Uterus (tissue), 4 donors: Measurements from ENCODE around the gene C5. TPM values are rescaled to one million over a fixed set of nuclear protein-coding genes. Genes with fewer than 3 reads are reported as not detected.

Experiments used
- DNase-seq, 2 donors: peaks; one replicate each; pipeline ENCODE4 v3.0.0-alpha.2; 2019 to 2020
- H3K27ac ChIP-seq, 2 donors: fragments of 200-600 bp; sonication (generic); 1 replicate in 1 of 2; 2 replicates in 1 of 2; pipeline ENCODE4 v1.5.1; 2016 to 2018
- H3K27me3 ChIP-seq, 2 donors: fragments of 200-600 bp; sonication (generic); one replicate each; pipeline ENCODE4 v1.5.1; 2018 to 2019; ENCODE audit warnings: control low read depth in 1 of 2
- H3K36me3 ChIP-seq, 2 donors: fragments of 200-600 bp; sonication (generic); one replicate each; pipeline ENCODE4 v1.5.1; 2019; ENCODE audit warnings: control low read depth in 1 of 2
- H3K4me1 ChIP-seq, 2 donors: fragments of 200-600 bp; sonication (generic); one replicate each; pipeline ENCODE4 v1.5.1; 2018 to 2019; ENCODE audit warnings: control low read depth in 1 of 2
- H3K4me3 ChIP-seq, 2 donors: fragments of 200-600 bp; sonication (generic); 1 replicate in 1 of 2; 2 replicates in 1 of 2; pipeline ENCODE4 v1.5.1; 2018 to 2019; ENCODE audit warnings: mild to moderate bottlenecking in 1 of 2
- H3K9me3 ChIP-seq, 2 donors: fragments of 200-600 bp; sonication (generic); one replicate each; pipeline ENCODE4 v1.5.1; 2019; ENCODE audit warnings: control low read depth in 1 of 2
- POLR2A ChIP-seq, 2 donors: fragments of 450-650 bp; IDR thresholded peaks; one replicate each; pipeline ENCODE4 v1.6.1; 2016; ENCODE audit warnings: antibody characterized with exemption in 2 of 2, mild to moderate bottlenecking in 1 of 2, moderate library complexity in 1 of 2
- intact Hi-C: fragments of 100-400 bp; cut with DNase I; formaldehyde crosslinking; loops from one replicate; pipeline ENCODE4 v1.15.1; 2023; ENCODE audit warnings: low total_unique reads
- total RNA-seq, 4 donors: library from RNA; depleted of rRNA in 3 of 4; stranded (reverse); fragments of >200 nt in 3 of 4; gene quantifications; one replicate each; pipeline versions ENCODE4 v1.1.0 to v1.2.4, GENCODE V29; 2014 to 2023
- TF ChIP-seq, protein P1 (sequence below), 4 experiments: fragments of 200-600 bp in 2 of 4; fragments of 450-650 bp in 2 of 4; sonication (generic) in 2 of 4; IDR thresholded peaks; one replicate each; pipeline ENCODE4 v1.5.1; 2016 to 2019; ENCODE audit warnings: antibody characterized with exemption in 4 of 4, mild to moderate bottlenecking in 2 of 4, moderate library complexity in 1 of 4
- donor health status: DM: yes; HTN: yes; CAD: no.

C5 gene
- total RNA-seq, 4 donors from 2014 or later: 2.1 to 37.1 (median 10.3) TPM

GRCh38 chr9:120999317-120999716 lies 50.8 kb downstream of the C5 start:
- H3K27ac ChIP-seq: no peak overlapping the region
- intact Hi-C loops: no loop called here
- no peak overlapping the region for H3K4me3 ChIP-seq
- H3K36me3 ChIP-seq: no peaks in the 10 kb centered on the region
- no peak for DNase-seq
- no peaks in the 10 kb centered on the region for H3K27me3 ChIP-seq
- H3K9me3 ChIP-seq: no peaks in the 10 kb centered on the region
- TF ChIP-seq, protein P1, sequence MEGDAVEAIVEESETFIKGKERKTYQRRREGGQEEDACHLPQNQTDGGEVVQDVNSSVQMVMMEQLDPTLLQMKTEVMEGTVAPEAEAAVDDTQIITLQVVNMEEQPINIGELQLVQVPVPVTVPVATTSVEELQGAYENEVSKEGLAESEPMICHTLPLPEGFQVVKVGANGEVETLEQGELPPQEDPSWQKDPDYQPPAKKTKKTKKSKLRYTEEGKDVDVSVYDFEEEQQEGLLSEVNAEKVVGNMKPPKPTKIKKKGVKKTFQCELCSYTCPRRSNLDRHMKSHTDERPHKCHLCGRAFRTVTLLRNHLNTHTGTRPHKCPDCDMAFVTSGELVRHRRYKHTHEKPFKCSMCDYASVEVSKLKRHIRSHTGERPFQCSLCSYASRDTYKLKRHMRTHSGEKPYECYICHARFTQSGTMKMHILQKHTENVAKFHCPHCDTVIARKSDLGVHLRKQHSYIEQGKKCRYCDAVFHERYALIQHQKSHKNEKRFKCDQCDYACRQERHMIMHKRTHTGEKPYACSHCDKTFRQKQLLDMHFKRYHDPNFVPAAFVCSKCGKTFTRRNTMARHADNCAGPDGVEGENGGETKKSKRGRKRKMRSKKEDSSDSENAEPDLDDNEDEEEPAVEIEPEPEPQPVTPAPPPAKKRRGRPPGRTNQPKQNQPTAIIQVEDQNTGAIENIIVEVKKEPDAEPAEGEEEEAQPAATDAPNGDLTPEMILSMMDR (IDR thresholded peaks at IDR 0.05): no peak
- TF ChIP-seq POLR2A (IDR thresholded peaks at IDR 0.05): no peak
- no peaks in the 10 kb centered on the region for H3K4me1 ChIP-seq

GRCh38 chr9:120998111-120998510 lies 52.0 kb downstream of the C5 start:
- Histone ChIP-seq H3K9me3 (no peaks in the 10 kb centered on the region), H3K36me3 (no peaks in the 10 kb centered on the region), H3K4me1 (no peaks in the 10 kb centered on the region), H3K27ac (no peak overlapping the region), H3K27me3 (no peaks in the 10 kb centered on the region), H3K4me3 (no peak overlapping the region)
- DNase-seq: no peak
- intact Hi-C loops: no loop called here
- no peak for TF ChIP-seq POLR2A (IDR thresholded peaks at IDR 0.05)
- TF ChIP-seq, protein P1 (IDR thresholded peaks at IDR 0.05): no peak

DNA sequence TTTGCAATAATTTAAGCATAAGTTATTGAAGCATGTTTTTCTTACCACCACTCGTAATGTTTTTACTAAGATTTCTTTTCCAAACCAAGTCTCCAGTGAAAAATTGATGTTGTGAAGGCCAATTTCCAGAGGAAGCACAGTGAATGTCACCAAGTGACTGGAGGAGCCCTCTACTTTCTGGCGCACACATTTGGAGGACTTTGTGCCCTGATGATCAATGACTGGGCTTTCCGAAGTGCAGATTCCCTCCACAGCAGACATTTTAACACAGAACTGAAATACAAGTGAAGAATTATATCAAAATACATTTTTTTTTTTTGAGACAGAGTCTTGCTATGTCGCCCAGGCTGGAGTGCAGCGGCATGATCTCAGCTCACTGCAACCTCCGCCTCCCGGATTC lies 52.6 kb downstream of the C5 start:
- TF ChIP-seq, protein P1 (IDR thresholded peaks at IDR 0.05): no peak
- TF ChIP-seq POLR2A (IDR thresholded peaks at IDR 0.05): no peak
- intact Hi-C loops: no loop called here
- no peak overlapping the region for H3K4me3 ChIP-seq

GRCh38 chr9:120996409-120996808 lies 53.7 kb downstream of the C5 start:
- intact Hi-C loops: no loop called here
- H3K27me3 ChIP-seq: no peaks in the 10 kb centered on the region
- DNase-seq: no peak
- H3K4me3 ChIP-seq: no peak overlapping the region
- TF ChIP-seq POLR2A (IDR thresholded peaks at IDR 0.05): no peak
- TF ChIP-seq, protein P1 (IDR thresholded peaks at IDR 0.05): no peak
- no peaks in the 10 kb centered on the region for H3K36me3 ChIP-seq
- H3K27ac ChIP-seq: no peak overlapping the region
- no peaks in the 10 kb centered on the region for H3K4me1 ChIP-seq
- no peaks in the 10 kb centered on the region for H3K9me3 ChIP-seq

More for the DNA sequence above, 52.6 kb downstream of the C5 start:
- Histone ChIP-seq H3K36me3 (no peaks in the 10 kb centered on the region), H3K27me3 (no peaks in the 10 kb centered on the region), H3K27ac (no peak overlapping the region), H3K9me3 (no peaks in the 10 kb centered on the region), H3K4me1 (no peaks in the 10 kb centered on the region)
- no peak for DNase-seq

GRCh38 chr9:120989065-120989464 lies 61.0 kb downstream of the C5 start:
- no peaks in the 10 kb centered on the region for H3K36me3 ChIP-seq
- intact Hi-C loops: no loop called here

DNA sequence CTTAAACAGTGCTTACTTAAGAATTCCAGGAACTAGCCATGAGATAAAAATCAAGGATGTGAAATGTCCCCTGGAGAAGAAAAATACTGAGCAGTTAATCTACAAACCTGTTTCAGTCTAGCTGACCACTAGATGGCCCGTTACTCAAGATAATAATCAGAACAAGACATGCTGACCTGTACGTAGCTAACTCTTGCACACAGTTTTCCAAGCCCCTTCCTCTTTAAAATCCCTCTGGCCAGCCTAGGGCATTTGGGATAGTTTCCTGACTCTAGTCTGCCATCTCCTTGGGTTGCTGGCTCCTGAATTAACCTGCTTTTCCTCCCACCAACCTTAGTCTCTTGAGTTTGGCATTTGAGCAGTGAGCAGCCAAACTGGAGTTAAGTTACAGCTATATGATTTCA lies 64.3 kb downstream of the C5 start:
- Histone ChIP-seq H3K4me3 (no peak overlapping the region), H3K27ac (no peak overlapping the region), H3K27me3 (no peaks in the 10 kb centered on the region), H3K4me1 (no peaks in the 10 kb centered on the region), H3K9me3 (no peaks in the 10 kb centered on the region), H3K36me3 (no peaks in the 10 kb centered on the region)
- intact Hi-C loops: no loop called here
- TF ChIP-seq, protein P1 (IDR thresholded peaks at IDR 0.05): peak; percentile 22 to 63 (median 40)
- no peak for TF ChIP-seq POLR2A (IDR thresholded peaks at IDR 0.05)
- no peak for DNase-seq

More at GRCh38 chr9:120989065-120989464, 61.0 kb downstream of the C5 start:
- no peak for DNase-seq
- TF ChIP-seq POLR2A (IDR thresholded peaks at IDR 0.05): no peak
- Histone ChIP-seq H3K4me1 (no peaks in the 10 kb centered on the region), H3K27ac (no peak overlapping the region), H3K9me3 (no peaks in the 10 kb centered on the region), H3K27me3 (no peaks in the 10 kb centered on the region), H3K4me3 (no peak overlapping the region)
